HG03520 (cell line): Measurements from ENCODE around the gene MID2.
A peak's percentile ranks its signal among the peaks of the same experiment; 100 is the strongest.
"Not testable (repeated sequence)": the region's sequence is repeated elsewhere in the genome, so short reads cannot be mapped to it uniquely, and the experiment has no call there.

Experiments
- ATAC-seq: cut with Tn5 transposase; IDR thresholded peaks from one replicate; pipeline ENCODE4 v1.9.1; 2021; ENCODE audit warnings: mild to moderate bottlenecking, moderate library complexity; ENCODE audit not compliant: unreplicated experiment

MID2 gene, protein sequence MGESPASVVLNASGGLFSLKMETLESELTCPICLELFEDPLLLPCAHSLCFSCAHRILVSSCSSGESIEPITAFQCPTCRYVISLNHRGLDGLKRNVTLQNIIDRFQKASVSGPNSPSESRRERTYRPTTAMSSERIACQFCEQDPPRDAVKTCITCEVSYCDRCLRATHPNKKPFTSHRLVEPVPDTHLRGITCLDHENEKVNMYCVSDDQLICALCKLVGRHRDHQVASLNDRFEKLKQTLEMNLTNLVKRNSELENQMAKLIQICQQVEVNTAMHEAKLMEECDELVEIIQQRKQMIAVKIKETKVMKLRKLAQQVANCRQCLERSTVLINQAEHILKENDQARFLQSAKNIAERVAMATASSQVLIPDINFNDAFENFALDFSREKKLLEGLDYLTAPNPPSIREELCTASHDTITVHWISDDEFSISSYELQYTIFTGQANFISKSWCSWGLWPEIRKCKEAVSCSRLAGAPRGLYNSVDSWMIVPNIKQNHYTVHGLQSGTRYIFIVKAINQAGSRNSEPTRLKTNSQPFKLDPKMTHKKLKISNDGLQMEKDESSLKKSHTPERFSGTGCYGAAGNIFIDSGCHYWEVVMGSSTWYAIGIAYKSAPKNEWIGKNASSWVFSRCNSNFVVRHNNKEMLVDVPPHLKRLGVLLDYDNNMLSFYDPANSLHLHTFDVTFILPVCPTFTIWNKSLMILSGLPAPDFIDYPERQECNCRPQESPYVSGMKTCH

DNA sequence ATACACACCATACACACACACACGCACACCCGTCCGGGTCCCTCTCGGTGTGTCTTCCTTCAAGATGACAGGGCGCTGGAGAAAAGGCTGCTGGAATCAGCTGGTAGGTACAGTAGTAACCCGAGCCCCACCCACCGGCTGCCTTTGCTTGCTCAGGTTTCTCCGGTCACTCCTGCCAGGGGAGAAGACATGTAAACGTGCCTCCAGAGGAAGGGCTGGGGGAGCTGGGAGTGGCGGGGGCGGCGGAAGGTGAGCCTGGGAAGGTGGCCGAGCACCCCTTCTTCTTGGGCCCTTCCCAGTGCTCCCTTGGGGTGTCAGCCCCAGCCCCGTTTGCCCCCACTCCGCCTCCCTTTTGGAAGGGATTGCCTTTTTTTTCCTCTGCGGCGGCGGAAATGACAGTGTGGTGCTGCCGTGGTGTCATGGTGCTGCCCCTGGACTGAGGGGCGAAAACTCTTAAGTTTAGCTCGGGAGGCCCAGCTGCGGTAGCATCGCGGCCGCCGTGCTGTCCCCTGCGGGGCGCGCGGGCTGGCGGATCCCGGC, at the start of gene MID2:
Gene MID2, plus strand, starts transcription at position 169 of the 540 bp plus-strand sequence. CDS start 561 bp downstream, outside the sequence.
- ATAC-seq = peak; percentile 27

DNA sequence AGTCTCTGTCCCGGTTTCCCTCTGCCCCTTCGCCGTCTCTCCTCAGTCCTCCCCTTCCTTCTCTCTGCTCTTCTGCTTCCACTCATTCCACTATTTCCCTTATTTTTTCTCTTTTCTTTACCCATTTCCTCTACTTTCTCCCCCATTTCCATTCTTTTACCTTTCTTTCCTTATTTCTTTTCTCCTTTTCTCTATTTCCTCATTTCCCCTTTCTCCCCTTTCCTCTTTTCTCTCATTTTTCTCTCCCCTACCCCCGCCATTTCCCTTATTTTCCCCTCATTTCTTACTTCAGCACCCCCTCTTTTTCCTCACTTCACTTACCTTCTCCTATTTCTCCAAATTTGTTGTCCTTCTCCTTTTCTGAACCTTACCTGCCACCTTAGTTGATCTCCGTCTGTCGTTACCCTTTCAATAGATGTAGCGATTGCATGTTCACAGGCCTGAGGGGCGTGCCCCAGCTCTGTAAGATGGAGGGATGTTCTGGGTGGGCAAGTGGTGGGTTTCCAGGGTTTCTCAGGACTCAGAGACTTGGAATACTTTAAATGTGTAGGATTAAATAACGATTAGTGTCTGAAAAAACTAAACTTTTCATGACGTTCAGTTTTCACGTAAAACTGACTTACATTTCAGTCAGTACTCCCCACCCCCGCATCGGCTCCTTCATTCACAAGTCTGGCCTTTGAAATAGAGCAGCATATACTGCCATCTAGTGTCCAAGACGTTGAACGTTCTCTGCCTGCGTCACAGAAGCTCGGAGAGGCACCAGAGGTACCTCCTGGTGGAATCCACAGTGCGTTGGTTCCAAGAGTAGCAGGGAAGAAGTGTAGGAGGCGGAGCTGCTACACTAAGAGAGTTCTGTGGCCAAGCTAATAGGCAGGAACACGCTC, 48.8 kb upstream of the MID2 start:
- ATAC-seq = peak; percentile 77

DNA sequence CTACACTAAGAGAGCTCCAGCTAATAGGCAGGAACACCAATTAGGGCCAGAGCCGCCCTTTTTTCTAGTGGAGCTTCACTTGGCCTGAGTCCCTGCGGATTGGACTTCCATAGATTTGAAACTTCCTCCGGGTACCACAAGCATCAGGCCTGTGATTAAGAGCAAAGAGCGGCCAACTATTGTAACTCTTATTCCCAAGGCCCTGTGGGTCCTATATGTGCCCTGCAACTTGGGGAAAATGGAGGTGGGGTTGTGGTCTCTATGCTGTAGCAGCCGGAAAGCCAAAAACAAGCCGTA, 48.2 kb upstream of the MID2 start, which contains the start of gene NCBP2L:
Gene NCBP2L, plus strand, starts transcription at position 198 of the 297 bp plus-strand sequence. CDS start 16,488 bp downstream, outside the sequence.
- ATAC-seq = no peak

DNA sequence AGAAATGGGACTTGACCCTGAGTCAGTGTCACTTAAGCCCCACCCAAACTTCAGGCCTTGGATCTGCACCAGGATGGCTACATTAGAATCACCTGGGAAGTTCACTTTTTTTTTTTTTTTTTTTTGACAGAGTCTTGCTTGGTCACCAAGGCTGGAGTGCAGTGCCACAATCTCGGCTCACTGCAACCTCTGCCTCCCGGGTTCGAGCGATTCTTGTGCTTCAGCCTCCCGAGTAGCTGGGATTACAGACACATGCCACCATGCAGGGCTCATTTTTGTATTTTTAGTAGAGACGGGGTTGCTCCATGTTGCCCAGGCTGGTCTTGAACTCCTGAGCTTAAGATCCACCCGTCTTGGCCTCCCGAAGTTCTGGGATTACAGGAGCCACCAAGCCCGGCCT, 45.1 kb upstream of the MID2 start:
- no peak for ATAC-seq

DNA sequence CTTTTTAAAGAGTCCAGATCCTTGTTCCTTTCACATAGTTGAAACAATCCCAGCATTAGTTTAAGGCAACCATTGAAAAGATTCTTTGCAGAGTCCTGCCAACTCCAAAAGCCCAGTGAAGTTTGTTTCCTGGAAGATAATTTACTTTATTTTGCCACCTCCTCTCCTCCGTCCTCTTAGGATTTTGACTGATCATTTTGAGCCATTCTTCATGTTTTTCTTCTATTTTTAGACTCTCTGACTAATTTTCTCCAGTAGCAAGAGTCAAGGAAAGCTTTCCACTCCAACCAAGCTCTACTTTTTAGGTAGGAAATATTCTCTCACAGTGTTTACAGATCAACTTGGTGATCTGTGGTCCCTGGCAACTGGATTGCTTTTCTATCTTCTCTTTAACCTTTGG, 37.8 kb upstream of the MID2 start:
- no peak for ATAC-seq

DNA sequence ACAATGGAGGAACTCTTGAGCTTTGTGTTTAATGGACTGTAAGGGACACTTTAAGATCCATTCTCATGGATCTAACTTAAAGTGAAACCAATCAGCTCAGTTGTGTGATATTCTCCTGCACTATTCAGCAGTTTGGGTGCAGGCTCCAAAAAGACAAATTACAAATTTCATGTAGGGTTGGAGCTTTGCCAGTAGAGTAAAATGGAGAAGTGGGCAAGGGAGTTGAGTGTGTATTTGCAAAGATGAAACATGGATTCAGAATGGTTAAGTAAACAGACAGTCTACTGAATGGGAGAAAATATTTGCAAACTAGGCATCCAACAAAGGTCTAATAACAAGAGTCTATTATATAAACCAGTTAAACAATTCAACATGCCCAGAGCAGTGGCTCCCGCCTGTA, 21.2 kb upstream of the MID2 start:
- no peak for ATAC-seq

DNA sequence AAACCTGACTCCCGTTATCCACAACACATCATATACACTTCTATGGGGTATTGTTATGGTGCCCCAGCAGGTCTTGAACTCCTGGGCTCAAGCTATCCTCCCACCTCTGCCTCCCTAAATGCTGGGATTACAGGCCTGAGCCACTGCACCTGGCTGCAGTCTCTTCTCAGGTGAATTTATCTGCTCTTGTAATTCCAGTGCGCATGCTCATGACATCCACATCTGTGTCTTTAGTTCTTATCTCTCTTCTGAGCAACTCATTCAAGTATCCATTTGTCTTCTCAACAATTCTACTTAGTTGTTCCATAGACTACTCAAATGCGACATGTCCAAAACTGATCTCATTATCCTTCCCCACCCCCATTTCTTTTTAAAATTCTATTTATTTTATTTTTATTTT, 20.5 kb upstream of the MID2 start:
- ATAC-seq = no peak

DNA sequence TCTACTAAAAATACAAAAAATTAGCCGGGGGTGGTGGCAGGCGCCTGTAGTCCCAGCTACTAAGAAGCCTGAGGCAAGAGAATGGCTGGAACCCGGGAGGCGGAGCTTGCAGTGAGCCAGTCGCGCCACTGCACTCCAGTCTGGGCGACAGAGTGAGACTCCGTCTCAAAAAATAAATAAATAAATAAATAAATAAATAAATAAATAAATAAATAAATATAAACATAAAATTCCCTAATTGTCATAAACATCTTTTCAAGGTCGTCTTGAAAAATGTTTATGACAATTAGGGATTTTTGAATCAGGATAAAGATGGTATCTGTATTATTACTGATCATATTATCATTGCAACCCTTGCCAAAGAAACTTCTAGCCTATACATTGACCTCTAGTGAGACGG, 15.6 kb upstream of the MID2 start:
- not testable (repeated sequence) for ATAC-seq

DNA sequence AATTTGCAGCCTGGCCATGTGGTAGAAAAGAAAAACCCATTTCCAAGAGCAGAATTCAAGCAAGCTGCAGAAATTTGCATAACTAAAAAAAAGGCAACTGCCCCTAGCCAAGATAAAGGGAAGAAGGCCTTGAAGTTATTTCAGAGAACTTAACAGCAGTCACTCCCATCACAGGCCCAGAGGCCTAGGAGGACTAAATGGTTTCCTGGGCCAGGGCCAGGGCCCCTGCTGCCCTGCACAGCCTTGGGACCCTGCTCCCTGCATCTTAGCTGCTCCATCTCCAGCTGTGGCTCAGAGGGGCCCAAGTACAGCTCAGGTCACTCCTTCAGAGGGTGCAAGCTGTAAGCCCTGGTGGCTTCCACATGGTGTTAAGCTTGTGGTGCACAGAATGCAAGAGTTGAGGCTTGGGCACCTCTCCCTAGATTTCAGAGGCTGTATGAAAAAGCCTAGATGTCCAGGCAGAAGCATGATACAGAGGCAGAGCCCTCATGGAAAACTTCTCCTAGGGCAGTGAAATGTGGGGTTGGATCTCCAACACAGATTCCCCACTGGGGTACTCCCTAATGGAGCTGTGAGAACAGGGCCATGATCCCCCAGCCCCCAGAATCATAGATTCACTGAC, 6.7 kb upstream of the MID2 start:
- no peak for ATAC-seq

DNA sequence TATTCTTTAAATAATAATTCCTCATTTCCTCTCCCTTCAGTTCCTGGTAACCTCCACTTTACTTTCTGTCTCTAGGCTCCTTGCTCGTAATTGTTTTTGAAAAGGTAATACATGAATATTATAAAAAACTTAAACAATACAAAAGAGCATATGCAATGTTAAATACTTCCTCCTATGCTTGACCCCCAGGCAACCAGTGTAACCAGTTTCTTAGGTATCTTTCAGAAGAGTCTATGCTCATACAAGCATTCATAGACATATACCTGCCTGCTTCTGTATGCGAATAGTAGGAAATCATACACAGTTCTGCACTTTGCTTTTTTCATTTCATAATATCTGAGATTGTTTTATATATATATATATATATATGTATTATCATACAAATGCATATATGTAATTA, 2.6 kb upstream of the MID2 start:
- ATAC-seq = no peak

DNA sequence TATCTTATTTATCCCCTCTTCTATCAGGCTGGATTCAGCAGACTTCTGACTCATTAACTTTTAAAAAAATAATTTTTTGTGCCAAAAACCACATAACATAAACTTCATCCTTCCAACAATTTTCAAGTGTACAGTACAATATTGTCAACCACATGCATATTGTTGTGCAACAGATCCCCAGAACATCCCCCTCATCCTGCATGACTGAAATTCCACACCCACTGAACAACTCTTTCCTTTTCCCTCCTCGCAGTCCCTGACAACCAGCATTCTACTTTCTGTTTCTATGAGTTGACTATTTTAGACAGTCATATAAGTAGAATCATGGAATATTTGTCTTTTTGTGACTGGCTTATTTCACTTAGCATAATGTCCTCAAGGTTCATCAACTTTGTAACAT, 2.2 kb upstream of the MID2 start:
- no peak for ATAC-seq

DNA sequence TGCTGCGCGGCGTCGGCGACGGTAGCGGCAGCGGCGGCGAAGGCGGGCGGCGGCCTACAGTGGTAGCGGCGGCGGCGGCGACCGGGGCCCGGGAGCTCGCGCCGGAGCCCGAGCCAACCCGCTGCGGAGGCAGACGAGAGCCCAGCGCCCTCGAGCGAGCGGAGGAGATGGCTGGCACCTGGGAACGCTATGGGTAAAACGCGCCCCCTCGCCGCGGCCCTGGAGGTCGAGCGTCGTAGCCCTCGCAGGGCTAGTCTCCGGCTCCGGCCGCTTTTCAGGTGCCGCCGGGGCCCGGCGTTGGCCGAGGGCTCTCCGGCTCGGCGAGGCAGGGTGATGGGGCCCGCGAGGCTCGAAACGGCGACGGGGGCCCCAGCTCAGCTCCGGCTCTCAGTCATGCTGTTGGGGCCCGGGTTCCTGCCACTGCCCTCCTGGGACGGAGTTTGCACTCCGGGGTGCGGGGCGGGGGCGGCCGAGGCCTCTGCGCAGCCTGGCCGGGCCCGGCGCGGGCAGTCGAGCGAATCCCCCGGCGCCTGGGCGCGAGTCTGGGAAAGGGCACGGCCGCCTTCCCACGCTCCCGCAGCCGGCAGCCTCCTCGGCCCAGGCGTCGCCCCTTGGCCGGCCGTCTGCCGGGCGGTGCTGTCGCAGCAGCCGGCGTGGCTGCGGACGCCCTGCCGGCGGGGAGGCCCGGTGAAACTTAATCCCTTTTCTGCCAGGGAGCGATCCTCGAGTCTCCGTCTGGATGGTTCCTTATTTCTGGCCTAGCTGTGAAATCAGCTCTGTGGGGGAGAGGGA, 768 bp downstream of the MID2 start:
- ATAC-seq = peak; percentile 45

DNA sequence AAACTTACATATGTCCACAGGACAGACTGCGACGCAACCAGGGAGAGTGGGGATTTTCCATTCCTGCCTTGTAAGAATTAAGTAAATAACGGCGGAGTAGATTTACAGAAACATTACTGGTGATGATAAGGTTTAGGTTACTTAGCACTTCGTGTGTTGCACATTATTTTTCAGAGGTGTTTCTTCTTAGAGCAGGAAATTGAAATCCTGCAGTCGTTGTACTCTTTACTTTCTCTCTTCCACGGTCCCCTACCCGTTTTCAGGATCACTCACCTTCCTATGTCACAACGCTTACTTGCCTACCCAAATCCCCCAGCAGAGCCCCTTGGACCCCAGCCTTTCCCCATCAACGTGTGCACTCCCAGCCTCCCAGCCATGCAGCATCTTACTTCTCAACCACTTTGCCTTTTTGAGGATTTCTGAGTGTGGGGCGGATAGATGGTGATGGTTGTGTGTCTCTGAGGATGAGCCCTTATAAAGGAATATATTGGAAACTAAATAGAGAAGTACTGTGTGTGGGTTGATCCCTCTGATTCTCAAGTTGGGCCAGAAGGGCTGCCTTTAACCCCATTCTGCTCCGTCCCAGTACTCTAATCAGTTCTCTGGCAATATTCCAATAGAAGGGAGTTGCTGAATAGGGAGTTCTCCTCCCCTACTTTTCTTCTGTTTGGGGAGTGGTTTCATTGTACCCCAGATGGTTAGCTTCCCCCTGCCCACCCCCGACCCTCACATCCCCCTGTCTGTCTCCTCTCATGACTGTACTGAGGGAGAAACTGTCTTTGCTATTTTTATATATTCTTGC, 1.6 kb downstream of the MID2 start:
- no peak for ATAC-seq

DNA sequence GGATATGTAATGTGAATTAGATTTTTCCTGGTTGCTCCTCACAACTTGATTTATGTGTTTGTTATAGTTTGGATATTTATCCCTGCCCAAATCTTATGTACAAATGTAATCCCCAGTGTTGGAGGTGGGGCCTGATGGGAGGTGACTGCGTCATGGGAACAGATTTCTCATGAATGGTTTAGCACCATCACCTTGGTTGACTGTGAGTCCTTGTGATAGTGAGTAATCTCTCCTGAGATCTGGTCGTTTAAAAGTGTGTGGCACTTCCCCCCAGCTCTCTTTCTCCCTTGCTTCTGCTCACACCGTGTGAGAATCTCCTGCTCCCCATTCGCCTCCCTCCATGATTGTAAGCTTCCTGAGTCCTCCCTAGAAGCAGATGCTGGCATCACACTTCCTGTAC, 2.2 kb downstream of the MID2 start:
- ATAC-seq = no peak

DNA sequence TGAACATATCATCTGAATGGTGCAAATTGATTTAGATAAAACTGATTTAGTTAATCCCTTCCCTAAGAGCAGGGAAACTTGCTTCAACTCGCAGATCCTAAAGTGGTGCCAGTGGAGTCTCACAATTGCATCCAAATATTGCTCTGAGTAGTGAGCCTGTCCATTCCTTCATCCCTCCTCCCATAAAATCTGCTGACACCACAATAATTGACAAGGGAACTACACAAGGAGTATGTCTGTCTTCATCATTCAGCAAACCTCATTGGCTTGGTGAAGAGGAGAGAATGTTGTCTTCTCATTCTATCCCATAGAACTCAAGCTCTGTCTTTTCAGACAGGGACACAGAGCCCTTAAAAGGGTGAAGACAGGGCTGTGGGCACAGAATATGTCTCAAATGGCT, 4.2 kb downstream of the MID2 start:
- no peak for ATAC-seq

DNA sequence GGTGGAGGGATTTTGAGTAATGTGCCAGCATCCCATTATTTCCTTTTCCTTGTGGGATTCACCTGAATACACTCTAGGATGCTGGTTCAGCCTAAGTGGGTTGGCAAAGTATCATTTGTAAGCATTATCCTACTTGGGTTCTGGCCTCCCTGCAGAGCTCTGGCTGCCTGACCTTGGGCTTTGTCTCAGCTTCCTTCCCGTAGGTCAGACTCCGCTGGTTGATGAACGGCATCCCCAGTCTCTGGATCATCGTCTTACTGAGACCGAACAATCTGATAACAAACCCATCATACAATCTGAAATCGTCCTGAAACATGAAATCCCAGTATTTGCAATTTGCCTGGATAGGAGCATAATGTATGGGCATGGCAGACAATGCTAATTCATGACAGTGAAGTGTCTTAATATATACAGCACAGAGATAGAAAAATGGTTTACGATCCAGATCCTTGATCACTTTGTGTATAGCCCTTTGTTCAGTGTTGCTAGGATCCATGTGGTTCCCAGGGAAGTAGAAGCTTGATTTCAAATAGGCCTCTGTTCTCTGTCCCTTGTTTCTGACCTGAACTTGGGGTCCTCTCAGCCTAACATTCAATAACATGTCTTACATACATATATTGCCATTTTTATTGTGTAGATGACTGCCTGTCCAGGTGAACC, 5.5 kb downstream of the MID2 start:
- ATAC-seq = no peak

DNA sequence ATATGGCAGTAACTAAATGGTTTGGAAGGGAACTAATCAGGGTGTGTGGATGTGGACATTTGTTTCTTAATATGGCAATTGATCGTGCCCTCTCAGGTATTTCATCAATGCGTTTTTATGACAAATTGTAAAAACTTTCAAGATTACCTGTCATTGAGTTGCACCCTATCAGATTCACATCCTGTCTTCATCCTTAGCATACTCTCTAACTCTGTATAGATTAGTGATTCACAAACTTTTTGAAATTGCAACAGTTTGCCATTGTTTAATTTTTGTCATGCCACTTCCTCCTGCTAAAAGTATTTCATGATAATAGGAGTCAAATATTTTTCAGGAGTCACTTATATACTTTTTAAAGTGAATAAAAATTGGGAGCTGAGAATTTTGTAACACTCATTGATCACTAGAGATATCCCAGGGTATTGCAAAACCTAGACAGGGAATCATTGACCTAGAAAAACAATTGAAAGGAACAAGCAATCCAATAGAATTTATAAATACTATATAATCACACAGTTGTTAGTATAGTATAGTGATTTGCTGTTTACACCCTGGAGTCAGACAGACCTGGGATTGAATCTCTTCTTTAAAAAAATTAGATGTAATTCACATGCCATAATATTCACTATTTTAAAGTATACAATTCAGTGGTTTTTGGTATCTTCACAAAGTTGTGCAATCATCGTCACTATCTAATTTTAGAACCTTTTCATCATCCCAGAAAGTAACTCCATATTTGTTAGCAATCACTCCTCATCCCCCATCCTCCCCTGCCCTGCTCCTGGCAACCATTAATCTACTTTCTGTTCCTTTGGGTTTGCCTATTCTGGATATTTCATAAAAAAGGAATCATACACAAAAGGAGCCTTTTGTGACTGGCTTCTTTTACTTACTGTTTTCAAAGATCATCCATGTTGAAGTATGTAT, 8.9 kb downstream of the MID2 start:
- ATAC-seq = no peak
